Stimulated activated CD4-positive, alpha-beta T cell treated with anti-CD3 and anti-CD28 coated beads, TNF-alpha, amount 100 ng/mL, for 48 hours (primary cell): ENCODE results near the gene MAN1B1.
A peak's percentile ranks its signal among the peaks of the same experiment; 100 is the strongest.
"Not testable (repeated sequence)": the region's sequence is repeated elsewhere in the genome, so short reads cannot be mapped to it uniquely, and the experiment has no call there.

Experiments
- DNase-seq, 3 donors: peaks; one replicate each; pipeline ENCODE4 v3.0.0-alpha.2; 2020; ENCODE audit warnings: low read depth in 3 of 3

MAN1B1 gene

DNA sequence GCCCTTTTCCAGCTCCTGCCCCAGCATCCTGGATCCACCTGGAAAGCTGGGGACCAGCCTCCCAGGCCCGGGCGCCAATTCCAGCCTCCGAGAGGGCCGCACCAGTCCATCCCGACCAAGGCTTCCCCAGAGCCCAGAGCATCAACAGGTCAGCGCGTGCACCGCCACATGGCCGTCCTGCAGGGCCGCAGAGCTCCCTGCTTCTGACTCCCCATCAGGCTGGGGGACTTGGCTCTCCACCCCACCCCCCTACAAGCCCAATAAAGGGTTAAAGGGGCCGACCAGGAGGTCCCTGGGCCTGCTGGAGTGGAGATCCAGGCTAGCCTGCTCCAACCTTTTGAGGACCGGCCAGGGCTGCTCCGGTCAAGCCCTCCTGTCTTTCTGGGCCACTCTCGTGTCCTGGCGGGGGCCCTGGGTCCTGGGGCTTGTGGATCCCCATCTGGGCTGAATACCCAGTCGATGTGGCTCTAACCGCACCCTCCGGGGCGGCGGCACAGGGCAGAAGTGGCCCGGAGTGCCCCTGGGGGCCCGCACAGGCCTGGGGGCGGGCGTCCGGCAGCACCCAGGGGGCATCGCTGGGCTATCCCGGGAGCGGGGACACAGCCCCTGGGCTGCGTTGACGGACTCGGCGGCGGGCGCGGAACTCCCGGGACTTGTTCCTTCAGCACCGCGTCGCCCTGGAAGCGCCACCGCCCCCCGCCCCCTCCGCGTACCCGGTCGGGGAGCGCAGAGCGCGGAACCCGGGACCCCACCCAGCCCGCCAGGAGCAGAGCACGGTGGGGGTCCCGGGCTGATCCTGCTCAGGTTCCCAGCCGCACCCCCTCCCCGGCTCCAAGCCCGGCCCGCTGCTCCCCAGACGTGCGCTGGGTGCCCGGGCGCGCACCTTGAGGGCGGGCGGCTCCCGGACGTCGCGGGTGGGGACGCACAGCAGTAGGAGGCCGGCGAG lies 33.5 kb upstream of the MAN1B1 start:
- no peak for DNase-seq

GRCh38 chr9:137053944-137054931 lies 32.5 kb upstream of the MAN1B1 start, which contains the start of gene ENTPD2:
TSS of gene ENTPD2 (minus strand) at chr9:137054061. CDS start at chr9:137053997, 64 bp downstream.
- DNase-seq, result no peak

DNA sequence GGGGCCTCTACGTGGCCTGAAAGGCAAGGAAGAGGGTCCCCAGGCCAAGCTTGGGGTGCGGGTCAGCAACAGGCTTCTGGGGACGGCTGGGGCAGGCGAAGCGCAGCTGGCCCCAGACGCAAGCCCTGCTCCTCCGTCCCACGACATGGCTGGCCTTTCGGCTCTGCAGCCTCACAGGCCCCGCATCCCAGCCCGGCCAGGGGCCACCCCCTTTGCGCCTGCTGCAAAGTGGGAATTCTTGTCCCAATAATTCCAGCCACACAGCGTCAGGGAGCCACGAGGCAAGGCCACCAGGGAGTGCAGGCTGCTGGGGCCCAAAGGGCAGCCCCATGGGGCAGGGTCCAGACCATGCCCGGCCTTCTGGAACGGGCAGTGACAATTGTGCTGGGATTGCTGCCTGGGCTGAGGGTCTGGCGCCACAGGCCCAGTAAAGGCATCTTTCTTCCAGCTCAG lies 31.8 kb upstream of the MAN1B1 start:
- DNase-seq, result no peak

DNA sequence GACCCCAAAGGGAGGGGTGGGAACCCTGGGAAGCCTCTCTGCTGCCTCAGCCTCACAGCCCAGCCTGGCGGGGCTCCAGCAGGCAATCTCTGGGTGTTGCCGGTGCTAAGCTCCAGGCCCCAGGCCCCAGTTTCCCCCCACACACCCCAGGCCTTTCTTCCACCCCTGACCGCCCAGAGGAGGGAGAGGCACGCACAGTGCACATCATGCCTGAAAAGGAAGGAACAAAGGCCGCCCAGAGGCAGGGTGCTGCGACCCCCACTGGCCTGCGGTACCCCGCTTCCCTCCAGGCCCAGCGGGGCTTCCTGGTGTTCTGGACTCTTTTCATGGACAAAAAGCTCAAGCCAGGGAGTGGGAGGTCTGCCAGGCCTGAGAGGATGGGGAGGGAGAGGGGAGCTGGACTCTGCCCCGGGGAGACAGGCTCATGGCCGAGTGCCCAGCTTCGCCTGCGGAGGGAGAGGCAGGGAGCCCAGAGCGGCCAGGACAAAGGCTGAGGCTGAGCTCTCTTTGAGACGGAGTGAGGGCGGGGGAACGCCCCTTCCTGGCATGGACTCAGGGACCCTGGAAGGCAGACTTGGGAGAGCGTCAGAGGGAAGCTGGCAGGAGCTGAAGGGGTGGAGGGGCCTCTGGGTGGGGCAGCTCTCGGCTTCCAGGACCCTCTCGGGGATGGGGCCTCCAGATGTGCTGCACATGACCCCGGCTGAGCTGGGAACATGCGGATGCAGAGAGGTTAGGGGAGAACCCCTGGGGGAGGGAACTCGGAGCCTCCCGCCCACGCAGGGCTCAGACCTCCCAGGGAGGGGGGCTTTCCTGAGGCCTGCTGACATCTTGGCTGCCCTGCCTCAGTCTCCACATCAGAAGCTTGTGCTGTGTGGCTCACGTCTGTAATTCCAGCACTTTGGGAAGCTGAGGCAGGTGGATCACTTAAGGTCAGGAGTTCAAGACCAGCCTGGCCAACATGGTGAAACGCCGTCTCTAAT lies 31.1 kb upstream of the MAN1B1 start:
- DNase-seq, result no peak

DNA sequence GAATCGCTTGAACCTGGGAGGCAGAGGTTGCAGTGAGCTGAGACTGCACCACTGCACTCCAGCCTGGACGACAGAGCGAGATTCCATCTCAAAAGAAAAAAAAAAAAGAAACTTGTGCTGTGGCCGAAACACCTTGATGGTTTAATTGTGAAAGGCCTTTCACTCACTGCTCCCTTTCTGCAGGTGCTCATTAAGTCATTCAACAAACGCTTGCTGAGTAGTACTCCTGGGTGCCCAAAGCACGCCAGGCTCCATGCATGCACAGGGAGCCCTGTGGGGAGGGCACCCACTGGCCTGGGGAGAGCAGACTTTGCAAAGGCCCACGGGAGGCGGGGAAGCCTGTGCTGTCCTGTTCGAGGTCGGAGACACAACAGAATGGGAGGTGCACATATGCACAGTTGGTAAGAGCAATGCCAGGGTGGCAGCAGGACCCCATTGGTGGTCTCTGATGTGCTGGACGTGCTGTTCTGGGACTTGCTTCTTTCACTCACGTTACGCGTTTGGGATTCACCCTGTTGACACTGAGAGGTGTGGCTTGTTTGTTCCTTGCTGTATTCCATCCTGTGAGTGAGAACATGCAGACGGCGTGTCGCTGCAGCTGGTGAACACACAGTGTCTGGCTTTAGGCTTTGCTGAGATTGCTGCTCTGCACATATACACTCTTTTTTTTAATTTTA lies 29.9 kb upstream of the MAN1B1 start:
- no peak for DNase-seq

GRCh38 chr9:137057545-137057944 lies 29.2 kb upstream of the MAN1B1 start:
- no peak for DNase-seq

GRCh38 chr9:137058521-137059234 lies 28.1 kb upstream of the MAN1B1 start:
- no peak for DNase-seq

DNA sequence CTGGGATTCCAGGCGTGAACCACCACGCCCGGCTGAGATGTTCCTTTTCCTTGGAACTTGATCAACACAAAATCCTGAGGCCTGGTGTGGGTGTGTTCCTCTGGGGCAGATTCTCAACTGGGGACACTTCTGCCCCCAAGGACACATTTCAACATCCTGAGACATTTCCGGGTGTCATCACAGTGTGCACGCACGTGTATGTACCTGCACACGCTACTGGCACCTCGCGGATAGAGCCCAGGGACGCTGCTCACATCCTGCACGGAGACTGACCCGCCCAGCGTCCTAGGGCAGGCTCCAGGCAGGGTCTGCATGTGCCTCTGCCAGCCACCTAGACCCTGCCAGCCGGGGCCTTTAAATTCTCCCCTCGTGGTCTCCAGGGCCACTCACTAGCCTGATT lies 24.4 kb upstream of the MAN1B1 start:
- DNase-seq, result no peak

DNA sequence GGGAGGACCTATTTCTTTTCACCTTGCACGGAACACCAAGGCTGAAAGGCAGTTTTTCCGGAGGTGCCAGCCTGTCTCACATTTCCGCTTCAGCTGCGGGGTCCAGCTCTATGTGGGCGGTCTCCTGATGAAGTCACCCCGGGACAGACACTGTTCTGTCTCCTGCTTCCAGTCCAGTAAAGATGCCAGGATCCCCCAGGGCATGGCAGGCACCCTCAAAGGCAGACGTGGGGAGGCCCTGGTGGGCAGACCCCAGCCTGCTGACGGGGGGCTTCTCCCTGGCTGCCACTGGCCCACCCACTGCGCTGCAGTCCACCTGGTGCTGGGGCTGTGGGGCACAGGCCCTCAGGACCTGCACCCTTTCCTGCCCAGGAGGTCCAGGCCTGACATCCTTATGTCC lies 24.0 kb upstream of the MAN1B1 start:
- DNase-seq, result not testable (repeated sequence)

DNA sequence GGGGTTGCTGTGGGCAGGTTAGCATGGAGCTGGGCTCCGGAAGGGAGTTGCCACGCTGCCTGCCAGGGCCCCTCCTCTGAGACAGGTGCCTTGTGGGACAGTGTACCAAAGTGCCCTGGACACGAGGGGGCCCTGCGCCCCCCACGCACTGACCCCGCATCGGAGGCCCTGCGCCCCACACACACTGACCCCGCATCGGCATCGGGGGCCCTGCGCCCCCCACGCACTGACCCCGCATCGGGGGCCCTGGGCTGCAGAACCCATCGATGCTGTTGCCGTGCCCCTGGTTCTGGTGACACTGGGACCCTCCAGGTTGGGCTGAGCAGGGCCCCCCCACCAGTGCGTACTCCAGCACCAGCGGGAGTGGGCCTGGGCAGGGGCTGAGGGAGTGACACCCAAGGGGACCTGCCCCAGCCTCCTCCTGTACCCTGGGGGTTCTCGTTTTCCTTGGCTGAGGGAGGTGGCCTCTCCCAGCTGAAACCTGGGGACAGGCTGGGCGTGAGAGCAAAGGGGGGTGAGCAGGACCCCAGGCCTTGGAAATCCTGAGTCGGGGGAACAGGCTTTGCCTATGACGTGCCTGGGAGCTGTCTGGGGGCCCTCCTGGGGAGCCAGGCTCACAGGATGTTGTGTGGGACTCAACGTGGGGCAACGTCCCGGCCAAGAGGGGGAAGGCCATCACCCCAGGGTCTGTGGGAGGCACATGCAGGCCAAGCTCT lies 23.3 kb upstream of the MAN1B1 start:
- no peak for DNase-seq

- no peak for DNase-seq
Measured at GRCh38 chr9:137064027-137064879, 22.5 kb upstream of the MAN1B1 start.

GRCh38 chr9:137064880-137065164 lies 22.0 kb upstream of the MAN1B1 start:
- DNase-seq, result no peak

DNA sequence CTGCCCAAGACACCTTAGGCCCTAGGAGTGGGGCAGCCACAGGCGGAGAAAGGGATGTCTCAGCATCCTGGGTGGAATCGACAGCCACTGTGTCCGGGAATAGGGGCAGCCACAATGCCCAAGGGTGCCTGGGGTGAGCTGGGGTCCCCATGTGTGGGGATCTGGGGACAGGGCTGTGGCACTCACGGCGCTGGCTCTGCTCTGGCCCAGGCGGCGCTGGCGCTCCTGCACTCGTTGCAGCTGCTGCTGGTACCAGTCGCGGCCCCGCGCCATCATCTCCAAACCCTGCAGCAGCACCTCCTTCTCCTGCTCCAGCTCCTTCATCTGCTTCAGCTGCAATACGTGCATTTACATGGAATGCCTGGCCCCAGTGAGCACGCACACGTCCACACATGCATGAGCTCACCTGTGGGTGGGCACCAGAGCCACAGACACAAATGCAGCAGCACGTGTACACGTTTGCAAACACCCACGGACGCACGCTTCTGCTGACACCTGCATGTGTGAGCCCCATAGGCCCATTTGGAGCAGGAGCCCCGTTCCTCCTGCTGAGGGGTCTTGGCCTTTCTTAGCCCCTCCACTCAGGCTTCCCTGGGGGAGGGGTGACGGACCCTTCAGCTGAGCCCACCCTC lies 21.3 kb upstream of the MAN1B1 start:
- DNase-seq, result no peak

GRCh38 chr9:137066096-137066861 lies 20.5 kb upstream of the MAN1B1 start:
- no peak for DNase-seq

GRCh38 chr9:137067860-137068538 lies 18.8 kb upstream of the MAN1B1 start:
- peak; percentile 71 to 80 (median 75) for DNase-seq
